Stimulated activated CD4-positive, alpha-beta T cell treated with anti-CD3 and anti-CD28 coated beads, Interleukin-12 subunit alpha, Interleukin-12 subunit beta, amount 100 ng/mL, for 4 hours (primary cell): ENCODE data around the gene CALML4.
"Not testable (repeated sequence)": the region's sequence is repeated elsewhere in the genome, so short reads cannot be mapped to it uniquely, and the experiment has no call there.

Experiments
- DNase-seq: peaks from one replicate; pipeline ENCODE4 v3.0.0-alpha.2; 2020

Gene CALML4, protein sequence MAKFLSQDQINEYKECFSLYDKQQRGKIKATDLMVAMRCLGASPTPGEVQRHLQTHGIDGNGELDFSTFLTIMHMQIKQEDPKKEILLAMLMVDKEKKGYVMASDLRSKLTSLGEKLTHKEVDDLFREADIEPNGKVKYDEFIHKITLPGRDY

GRCh38 chr15:68204776-68205557 lies at the start of gene CALML4:
TSS of gene CALML4 (minus strand) at chr15:68205332. CDS start at chr15:68205247, 85 bp downstream.
- no peak for DNase-seq

DNA sequence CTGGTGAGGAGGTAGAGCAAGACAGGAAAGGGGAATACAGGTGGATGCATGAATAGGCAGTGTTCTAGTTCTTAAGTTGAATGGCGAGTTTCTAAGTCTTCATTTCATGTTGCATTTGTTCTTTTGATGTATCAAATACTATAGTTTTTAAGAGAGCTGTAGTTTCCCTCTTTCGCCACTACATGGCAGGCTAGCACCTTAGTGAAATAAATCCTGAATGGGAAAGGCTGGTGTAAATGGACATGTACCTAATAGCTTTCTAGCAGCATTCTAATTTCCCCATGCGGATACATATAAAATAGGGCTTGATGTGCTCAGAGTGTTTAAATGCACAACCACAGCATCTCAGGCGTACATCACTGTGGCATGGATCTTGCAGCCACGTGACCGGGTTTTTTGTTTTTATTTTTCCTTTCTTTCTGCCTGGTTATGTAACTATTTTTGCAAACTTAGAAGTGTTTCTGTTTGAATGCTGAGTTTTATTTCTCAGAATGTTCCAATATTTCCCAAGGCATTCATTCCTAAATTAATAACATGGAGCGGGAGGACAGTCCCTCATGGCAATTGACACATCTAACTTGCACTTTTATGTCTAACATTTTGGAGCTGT lies 47.9 kb upstream of the CALML4 start:
- DNase-seq, result no peak

- no peak for DNase-seq
These were observed 44.1 kb upstream of the CALML4 start for GRCh38 chr15:68249058-68249713.

- DNase-seq, result no peak
These were observed 39.1 kb upstream of the CALML4 start for GRCh38 chr15:68244235-68244634.

GRCh38 chr15:68241088-68241935 lies 36.2 kb upstream of the CALML4 start:
- no peak for DNase-seq

DNA sequence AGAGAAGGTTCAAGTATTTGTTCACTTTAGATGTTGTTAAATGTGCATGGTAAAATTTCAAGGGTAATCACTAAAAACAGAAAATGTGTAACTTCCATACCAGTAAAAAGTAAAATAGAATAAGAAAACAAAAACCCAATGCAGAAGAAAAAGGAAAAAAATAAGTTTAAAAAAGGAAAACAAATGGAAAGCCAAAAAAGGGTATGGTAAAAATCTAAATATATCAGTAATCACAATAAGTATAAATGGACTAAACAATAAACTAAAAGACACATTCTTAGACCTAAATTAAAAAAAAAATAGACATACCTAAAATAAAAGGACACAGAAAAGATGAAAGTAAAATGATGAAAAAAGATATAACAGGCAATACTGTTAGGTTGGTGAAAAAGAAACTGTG lies 33.9 kb upstream of the CALML4 start:
- DNase-seq, result no peak

DNA sequence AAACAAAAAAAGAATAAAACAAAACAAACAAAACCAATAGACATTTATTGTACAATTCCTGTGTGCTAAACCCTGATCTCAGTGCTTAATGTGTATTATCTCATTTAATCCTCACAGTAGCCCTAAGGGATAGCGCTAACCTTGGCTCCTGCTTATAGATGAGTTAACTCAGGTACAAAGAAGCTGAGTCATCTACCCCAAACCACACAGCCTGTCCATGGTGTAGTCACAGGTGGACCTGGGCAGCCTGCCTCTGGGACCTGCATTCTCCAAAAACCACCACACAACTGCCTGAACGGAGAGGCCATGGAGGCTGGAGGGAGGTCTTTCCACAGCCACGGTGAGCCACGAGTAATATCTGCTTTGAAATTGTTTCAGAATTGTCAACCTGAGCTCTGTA lies 29.9 kb upstream of the CALML4 start:
- no peak for DNase-seq

DNA sequence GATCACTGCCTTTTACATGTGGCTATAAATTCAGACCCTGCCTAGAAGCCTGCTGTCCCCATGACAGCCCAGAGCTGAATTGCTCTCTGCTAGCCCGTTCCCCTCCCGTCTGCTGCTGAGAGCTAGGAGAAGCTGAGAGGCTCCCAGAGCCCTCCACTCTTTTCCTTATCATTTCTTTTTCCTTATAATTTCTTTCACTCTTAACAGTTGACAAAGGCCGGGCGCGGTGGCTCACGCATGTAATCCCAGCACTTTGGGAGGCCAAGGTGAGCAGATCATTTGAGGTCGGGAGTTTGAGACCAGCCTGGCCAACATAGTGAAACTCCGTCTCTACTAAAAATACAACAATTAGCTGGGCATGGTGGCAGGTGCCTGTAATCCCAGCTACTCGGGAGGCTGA lies 29.4 kb upstream of the CALML4 start:
- DNase-seq, result not testable (repeated sequence)

- DNase-seq, result no peak
These were observed 28.9 kb upstream of the CALML4 start for GRCh38 chr15:68234060-68234459.

- no peak for DNase-seq
These were observed 27.8 kb upstream of the CALML4 start for GRCh38 chr15:68232937-68233336.

DNA sequence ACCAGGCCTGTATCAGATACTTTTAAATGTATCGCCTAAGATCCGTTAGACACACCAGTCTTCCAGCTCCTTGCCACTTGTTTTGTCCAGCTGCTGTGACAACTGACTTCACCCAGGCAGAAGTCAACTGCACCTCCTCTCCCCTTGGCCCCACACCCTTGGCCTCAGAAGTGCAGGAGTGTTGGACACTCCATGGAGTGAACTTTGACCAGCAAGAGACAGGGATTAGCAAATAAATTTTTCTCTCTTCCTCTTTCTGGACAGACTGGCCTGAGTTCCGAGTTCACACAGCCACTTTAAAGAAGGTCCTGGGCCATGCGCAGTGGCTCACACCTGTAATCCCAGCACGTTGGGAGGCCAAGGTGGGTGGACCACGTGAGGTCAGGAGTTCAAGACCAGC lies 27.3 kb upstream of the CALML4 start:
- DNase-seq, result no peak

DNA sequence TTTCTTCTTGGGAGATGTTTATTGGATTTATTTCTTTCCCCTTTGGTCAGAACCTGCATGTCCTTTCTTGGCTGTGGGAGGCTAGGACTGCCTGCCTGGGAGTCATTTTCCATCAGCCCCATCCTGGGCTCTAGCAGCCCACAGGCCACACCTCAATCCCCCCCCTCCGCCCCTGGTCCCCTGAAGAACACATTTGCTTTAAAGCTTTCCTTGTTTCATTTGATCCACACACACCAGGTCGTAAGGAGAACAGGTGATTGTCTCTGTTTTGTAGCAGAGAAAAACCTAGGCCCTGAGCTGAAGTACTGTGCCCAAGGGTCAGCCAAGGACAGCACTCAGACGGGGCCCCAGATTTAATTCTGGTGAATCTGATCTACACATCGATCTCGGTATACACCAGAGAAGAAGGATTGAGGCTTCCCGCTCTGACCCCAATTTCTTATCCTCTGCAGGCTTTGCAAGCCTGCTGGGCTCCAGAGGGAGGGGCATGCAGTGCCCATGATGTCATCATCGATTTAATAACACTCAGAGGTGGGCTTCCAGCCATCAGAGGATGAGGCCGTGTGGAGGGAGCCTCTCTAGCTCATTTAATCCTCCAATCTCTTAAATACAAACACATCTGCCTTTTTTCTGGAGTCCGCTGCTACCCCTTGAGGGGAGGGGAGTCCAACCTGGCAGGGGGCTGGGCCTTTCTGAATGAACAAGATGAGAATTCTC lies 26.1 kb upstream of the CALML4 start:
- DNase-seq, result no peak

DNA sequence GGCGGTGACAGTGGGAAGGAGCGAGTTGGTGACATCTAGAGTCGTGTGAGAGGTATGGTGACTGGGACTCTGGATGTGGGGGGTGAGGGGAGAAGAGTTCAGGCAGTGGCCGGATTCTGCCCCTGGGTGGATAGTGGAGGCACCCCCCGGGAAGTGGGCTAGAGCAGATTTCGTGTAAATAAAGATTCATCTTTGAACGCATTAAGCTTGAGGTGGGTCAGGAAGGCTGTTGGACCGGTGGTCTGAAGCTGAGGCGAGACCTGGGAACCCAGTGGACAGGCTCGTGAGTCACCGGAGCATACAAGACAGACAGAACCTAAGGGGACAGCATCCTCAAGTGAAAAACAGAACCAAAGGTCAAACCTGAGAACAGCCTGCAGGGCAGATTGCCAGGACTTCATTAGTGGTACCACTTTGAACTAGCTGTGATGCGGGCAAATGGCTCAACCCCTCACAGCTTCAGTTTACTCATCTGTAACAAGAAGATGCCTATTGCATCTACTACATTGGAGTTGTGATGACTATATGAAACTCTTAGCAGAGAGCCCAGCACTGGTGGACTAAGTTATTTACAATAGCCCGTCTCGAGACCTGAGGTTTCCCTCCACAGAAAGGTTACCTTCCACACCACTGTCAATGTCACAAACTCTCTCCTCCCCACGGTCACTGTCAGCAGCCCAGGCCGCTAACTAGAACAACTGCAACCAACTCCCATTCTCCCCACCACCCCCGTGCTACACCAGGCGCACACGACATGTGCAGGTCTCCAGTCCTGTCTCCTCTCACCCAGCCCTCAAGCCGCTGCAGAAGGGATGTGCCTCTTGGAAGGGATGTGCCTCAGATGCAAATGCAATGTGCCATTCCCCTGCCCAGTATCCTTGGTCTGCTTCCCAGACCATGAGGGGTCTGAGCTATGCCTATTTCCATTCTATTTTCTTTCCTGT lies 25.3 kb upstream of the CALML4 start:
- DNase-seq, result no peak

GRCh38 chr15:68229386-68230156 lies 24.4 kb upstream of the CALML4 start, which contains the start of gene CLN6:
TSS of gene CLN6 (minus strand) at chr15:68229728. CDS start at chr15:68229584, 144 bp downstream.
- peak; percentile 83 for DNase-seq

DNA sequence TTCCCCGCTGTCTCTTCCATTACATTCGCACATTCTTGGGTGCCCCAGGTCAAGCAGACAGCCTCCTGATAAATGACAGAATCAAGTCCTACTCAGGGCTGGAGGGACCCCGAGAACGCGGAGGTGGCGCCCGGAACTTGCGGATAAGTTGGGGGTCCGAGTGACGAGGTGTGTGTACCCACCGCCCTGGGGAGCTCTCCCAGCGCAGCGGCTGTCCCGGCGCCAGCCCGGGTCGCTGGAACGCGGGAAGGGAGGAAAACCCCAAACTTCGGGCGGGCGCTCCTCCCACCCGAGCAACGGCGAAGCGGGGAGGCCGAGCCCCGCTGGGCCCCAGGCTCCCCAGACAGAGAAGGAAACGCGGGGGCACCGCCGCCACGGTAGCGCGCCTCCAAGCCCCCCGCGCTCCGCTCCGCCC lies 23.8 kb upstream of the CALML4 start:
- no peak for DNase-seq

DNA sequence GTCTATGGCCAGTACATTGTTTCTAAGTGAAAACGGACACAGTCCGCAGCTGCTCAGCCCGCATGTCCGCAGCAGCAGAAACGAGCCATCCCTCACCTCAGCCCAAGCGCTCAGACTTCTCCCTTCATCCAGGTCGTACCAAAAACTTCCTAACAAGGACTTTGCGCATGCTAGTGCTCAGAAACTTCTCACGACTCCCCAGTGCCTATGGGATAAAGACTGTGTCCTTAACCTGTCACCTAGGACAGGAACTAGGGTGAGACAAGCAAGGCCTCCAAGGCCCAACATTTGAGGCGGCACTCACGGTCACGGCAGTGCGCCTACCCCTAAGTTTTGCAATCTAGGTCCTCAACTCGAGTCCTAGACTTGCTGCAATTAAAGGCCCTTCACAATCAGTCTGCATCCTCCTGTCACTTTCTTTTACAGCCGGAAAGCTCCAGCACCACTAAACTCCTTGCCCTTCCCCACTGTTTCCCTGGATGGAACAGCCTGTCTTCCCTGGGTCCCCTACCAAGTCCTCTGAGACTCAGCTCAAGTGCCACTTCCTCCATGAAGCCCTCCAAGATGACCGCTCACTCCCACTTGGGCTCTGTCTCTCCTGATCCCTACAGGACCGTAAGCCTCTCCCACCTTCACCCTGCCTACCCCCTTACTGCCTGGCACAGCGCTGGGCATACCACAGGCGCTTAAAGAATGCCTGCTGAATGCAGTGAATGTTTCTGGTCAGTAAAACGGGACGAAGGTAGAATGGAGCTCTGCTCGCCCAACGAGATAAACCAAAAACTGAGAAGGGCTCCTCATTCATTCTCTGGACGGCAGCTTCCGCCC lies 23.2 kb upstream of the CALML4 start:
- DNase-seq, result no peak

DNA sequence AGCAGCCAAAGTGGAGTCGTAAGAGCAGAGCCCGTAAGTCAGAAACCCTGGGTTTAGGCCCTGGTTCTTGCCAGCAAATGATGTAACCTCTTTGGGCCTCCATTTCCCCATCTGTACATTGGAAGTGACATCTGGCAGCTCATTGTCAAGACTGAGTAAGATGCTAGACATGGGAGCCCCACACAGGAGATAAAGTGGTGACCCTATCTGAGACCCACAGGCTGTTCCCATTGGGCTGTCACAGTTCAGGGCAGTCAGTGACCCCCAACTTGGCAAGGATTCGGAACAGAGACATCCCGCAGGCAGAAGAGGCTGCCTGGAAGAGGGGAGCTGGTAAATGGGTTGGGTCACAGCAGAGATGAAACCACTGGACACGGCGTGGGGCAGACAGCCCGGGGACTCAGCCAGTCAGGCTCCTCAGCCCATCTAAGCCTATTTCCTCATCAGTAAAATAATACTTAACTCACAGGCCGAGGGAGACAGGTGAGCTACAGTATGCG lies 22.6 kb upstream of the CALML4 start:
- no peak for DNase-seq

GRCh38 chr15:68225442-68225841 lies 20.3 kb upstream of the CALML4 start:
- DNase-seq, result not testable (repeated sequence)
